Stimulated activated CD4-positive, alpha-beta T cell treated with anti-CD3 and anti-CD28 coated beads, Interleukin-4, amount 100 ng/mL, for 24 hours (primary cell): Measurements from ENCODE around the gene CLIC5.

ENCODE experiments used
- DNase-seq: peaks from one replicate; pipeline ENCODE4 v3.0.0-alpha.2; 2020

The CLIC5 gene

DNA sequence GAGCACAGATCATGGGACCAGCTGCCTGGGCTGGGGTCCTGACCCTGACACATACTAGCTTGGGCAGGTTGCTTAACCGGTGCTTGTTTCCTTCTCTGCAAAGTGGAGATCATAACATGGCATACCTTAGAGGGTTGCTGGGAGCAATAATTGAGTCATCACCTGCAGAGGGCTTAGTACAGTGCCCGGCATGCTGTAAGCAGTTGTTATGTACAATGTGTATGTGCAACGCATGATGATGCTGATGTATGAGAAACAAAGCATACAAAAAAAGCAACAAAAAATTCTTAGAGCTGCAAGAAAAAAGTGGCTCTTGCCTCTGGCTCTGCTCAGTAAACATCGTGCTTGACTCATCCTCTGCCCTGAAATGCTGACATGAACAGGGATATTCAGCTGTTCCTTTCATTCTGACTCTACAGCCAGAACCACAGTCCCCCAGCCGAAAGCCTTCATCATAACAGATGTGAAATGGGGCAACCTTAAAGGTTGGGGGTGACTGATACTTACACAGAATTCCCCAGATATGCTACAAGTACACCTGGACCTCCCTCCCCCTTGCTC lies 91.7 kb downstream of the CLIC5 start:
- DNase-seq: peak; percentile 71

DNA sequence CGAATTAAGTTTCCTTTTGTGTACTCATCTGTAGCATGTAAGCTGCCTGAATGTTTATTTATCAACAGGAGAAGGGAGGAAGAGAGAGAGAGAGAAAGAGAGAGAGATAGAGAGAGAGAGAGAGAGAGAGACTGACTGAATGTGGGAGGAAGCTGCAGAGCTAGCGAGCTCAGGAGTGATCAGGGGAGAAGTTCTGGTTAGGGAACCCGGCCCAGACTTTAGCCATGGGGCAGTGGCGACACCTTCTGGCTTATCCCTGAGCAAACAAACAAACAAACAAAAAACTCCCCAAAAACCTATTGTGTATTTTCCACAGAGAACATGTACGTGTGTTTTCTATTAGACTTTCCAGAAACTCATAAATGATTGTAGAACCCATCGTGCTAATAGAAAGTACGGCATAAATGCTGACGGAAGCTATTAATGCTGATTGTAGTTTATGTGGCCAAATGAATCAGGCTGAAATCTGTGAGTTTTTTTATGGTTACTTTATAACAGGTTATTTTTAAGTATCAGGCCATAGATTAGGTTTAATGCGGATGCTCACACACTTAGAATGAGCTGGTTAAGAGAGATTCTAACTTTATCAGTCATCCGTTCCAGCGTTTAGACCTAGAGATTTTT lies 92.8 kb downstream of the CLIC5 start:
- DNase-seq: peak; percentile 67

DNA sequence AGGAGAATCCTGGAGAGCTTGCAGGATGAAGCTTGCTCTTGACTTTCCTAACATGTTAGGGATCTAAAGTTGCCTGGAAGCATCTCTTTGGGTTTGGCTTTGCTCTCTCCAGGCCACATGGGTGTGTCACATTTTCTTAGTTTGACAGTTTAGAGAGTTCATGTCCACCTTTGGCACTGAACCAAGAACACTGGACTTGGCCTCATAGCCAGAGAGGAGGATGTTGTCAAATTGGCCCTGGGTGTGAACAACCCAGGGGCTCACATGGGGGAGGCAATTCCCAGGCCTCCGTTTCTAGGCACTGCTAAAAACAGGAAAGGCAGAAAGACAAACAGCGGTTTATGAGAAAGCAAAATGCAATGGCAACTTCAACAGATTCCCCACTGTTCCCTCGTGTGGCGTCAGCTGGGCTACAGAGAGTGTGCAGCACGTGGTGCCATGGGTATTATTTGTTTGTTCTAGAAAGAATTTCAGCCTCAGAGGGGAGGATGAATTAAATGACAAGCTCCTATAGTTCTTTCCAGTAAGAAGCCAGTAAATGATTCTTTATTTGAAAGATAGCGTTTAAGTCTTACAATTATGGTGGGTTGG lies 93.9 kb downstream of the CLIC5 start:
- DNase-seq: no peak

- no peak for DNase-seq
Measured at GRCh38 chr6:45920819-45921511, 94.7 kb downstream of the CLIC5 start.

DNA sequence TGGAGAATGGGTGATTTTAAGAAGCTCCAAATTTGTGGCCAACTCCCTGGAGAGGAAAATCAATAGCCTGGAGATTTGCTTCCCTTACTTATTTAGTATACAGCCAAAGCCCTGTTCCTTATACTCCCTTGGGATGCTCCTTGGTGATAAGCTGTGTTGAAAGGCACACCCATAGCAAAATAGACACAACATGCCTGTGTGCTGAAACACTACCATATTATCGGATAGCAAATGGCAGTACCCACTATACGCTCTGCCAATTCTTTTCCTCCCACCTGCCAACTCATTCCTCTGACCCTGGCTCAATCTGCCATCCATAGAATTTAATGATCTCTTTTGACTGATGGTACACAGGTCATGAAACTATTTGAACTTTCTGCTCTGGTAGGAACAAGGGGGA lies 98.2 kb downstream of the CLIC5 start:
- DNase-seq: no peak

- no peak for DNase-seq
Measured at GRCh38 chr6:45916692-45917091, 99.0 kb downstream of the CLIC5 start.

DNA sequence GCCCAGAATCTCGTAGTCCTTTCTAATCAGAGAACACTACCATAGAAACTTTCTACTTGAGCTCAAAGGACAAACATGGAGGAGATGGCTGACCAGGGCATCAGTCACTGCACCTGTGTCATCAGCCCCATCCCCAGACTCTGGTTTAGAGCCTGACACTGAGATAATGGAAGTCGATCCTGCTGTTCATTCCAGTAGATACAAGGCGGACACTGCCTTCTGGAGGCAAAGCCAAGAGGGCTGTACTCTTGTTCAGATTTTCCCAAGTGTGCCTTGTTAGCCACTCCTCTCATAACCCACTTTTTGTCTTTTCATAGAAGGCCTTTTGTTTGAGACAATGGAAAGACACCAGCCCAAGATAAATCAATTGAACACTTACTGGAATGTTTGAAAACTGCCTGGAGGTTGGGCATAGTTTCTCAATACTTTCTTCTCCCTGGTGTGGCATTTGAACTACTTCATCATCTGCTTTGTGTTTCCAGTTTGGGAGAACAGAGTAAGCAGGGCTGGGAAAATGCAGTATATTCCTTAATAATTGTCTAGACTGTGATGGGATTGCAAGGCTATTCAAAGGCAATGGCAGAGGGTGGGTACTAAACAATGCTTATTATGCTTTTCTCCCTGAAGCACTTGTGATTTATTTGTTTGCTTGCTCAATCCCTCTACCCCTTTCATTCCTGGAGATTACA lies 99.7 kb downstream of the CLIC5 start:
- DNase-seq: no peak

GRCh38 chr6:45911691-45912090 lies 104.0 kb downstream of the CLIC5 start:
- no peak for DNase-seq

- no peak for DNase-seq
Measured at GRCh38 chr6:45903959-45904358, 111.7 kb downstream of the CLIC5 start.

GRCh38 chr6:45902984-45903383 lies 112.7 kb downstream of the CLIC5 start:
- DNase-seq: no peak

GRCh38 chr6:45901767-45902650 lies 113.7 kb downstream of the CLIC5 start:
- no peak for DNase-seq

GRCh38 chr6:45900808-45901752 lies 114.6 kb downstream of the CLIC5 start:
- DNase-seq: no peak

DNA sequence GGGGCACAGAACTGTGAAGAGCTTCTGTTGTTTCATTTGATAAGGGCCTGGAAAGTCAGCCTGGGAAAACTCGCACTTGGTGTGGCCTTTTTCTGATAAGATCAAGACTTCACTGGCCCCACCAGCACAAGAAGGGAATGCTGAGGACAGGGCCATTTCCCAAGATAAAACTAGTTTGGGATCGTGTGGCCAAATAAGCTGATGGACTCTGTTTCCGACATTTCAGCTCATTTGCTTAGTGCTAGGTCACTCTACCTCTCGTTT lies 116.0 kb downstream of the CLIC5 start:
- no peak for DNase-seq

DNA sequence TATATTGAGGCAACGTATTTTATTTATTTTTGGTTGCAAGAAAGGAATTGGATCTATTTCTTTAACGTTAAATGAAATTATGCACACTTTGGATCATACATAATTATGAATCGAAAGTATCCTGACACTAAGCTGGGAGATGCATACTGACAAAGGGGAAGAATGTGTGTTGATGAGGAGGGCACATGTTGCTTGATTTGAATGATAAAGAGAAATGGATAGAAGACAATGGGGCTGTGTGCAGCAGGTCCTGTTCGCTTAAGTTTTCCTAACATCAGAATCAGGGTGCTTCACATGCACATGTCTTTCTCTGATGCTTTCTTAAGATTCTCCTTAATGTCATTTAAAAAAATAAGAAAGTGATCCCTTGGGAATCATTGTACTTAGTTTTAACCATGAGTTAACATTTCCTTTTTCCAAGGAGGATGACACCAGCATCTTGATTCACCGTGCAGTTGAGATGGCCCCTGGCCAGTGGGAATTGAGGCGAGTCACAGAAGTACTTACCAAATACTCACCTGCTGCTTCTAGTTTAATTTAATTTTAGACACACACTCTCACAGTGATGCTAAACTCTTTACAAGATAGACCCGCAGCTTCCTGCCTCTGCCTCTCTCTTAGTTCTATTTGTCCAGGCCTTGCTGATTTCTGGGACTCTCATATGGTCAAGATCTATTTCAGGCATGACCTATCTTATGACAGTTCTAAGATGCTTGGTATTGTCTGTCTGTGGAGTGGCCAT lies 116.5 kb downstream of the CLIC5 start:
- DNase-seq: no peak

- DNase-seq: no peak
Measured at GRCh38 chr6:45896783-45897441, 118.7 kb downstream of the CLIC5 start.

GRCh38 chr6:45895569-45895968 lies 120.1 kb downstream of the CLIC5 start:
- no peak for DNase-seq

DNA sequence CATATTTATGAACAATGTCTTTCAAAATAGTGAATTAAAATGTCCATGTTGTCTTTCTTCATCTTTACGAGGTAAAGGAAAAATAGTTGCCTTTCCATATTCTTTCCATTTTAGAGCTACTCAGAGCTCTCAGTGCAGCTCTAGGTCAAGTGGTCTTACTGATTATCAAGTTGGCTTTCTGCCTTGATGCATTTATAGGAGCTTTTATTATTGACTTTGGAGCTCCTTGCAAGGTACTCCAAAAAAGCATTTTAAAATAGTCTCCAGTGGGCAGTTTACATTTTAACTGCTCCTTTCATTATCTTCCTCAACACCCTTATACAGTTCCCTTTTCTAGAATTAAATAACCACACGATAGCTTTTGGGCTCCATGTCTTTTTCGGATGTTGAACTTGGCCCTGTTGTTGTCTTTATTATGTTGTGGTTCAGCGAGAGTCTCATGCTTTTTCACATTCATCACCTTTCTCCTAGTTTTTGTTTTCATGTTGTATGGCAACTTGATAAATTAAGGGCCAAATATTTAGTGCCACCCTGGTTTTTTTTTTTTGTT lies 122.9 kb downstream of the CLIC5 start:
- no peak for DNase-seq

- no peak for DNase-seq
Measured at GRCh38 chr6:45892196-45892595, 123.5 kb downstream of the CLIC5 start.

DNA sequence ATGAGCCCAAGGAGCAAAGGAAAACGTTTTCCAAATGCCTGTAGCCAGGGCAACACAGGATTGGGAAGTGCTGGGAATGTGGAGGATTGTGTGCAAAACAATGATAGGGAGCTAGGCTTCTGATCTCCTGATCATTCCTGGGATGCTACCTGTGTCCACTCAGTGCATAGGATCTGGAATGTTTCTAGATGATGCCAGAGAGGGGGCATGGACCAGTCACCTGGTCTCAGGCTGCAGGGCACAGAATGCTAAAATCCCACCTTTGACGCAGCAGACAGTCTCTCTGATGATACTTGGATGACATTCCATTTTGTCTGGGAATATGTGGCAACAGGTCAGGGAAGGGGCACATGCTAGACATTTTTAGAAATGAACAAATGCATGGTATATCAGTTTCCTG lies 128.9 kb downstream of the CLIC5 start:
- no peak for DNase-seq

- no peak for DNase-seq
Measured at GRCh38 chr6:45884336-45884735, 131.3 kb downstream of the CLIC5 start.
